HG03571 (cell line): ENCODE measurements around the gene ARL15.
"Not testable (repeated sequence)": the region's sequence is repeated elsewhere in the genome, so short reads cannot be mapped to it uniquely, and the experiment has no call there.

Experiments
- ATAC-seq: cut with Tn5 transposase; IDR thresholded peaks from one replicate; pipeline ENCODE4 v1.9.1; 2021; ENCODE audit not compliant: unreplicated experiment

Gene ARL15

DNA sequence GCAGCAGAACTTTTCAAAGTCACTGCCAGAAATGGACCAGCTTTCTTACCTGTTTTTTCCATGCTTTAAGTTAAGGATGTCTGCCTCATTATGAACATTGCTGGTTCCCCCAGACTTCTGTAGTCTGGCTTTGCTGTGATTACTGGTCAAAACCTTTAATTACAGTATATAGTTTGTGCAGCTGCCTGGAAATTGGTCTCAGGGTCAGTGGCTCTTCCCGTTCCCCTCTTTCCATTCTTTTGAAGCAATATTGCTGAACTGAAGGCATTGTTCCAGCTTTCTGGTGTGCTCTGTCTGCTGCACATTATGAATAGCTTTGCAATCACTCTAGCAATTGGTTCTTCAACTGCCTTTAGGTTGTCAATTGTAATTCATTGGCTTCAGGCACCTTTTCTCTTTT, 206.5 kb downstream of the ARL15 start:
- ATAC-seq: no peak

DNA sequence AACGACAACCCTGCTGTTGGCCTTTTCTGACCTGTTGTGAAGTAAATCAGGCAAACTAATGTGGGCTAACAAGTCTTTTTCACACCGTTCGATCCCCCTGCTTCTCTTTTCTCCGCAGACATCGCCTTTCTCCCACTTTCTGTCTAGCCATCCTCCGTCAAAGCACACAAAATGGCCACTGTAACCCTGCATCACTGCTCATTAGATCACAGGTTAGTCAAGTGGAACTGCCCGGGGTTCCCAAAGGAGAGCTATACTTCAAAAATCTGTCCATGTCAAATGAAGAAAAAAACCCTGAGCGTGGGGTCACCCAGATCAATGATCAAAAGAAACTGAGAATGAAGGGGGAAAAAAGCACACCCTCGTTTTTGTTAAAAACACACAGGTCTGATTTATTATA, 212.1 kb downstream of the ARL15 start:
- ATAC-seq: no peak

DNA sequence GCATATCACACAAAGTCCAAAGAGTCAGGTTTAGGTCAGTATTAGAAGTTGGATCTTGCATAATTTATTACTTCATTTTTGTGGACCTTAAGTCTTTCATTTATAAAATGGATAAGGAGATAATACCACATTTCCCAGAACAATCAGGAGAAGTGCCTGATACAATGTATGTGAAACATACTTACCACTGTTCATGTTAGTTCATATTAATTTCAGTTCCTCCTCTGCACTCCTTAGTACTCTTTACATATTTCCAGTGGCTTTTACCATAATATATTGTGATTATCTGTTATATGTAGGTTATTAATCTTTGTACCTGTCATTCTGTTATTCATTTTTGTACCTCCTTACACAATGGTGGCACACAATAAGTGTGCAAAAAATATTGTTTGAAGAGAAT, 214.4 kb downstream of the ARL15 start:
- no peak for ATAC-seq

DNA sequence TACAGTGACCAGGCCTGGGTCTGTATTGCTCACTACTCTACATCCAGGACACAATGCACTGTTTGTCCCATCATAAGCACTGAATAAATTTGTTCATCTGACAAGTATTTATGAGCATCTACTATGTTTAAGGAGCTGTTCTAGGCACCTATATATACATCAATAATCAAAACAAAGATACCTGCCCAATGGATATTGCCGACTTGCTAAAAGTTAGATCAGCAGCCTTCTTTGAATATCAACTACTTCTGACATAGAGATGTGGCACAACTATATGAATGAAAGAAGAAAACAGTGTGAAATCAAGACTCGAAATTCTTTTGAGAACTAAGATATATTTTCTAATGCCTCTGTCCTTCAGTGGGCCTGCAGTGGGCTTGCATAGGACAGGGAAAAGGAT, 215.7 kb downstream of the ARL15 start:
- ATAC-seq: no peak

DNA sequence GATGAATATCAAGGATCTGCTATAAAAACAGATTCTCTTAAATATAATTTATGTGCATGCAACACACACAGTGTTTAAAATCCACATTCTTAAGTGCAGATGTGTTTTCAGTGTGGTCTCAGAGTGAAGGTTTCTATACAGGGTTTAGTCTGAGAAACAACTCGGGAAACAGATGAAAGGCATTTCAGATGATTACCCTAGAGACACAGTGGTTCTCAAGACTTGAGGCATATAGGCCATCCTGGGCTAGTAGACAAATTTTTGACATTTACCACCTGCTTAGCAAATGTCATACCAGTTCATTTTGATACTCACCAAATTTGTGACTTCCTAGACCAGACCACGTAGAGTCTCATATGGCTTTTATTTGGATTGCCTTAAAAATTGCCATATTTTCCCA, 216.5 kb downstream of the ARL15 start:
- no peak for ATAC-seq

DNA sequence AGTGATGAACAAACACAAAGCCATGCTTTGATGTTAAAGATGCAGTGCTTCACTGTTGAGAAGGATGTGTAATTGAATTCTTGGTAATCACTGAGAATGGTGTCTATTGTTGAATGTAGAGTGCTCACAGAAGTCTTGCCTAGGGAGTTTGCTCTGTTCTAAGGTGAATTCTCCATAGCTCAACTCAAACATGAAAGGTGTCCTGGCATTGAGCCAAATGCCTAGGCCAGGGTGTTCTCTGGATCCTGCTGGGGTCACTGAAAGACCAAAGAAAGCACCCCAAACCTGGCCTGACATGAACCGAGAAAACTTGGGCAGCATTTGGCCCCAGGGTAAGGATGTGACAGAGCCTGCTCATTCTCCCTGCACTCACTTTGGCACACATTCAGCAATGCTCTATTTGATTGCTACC, 217.3 kb downstream of the ARL15 start:
- no peak for ATAC-seq

DNA sequence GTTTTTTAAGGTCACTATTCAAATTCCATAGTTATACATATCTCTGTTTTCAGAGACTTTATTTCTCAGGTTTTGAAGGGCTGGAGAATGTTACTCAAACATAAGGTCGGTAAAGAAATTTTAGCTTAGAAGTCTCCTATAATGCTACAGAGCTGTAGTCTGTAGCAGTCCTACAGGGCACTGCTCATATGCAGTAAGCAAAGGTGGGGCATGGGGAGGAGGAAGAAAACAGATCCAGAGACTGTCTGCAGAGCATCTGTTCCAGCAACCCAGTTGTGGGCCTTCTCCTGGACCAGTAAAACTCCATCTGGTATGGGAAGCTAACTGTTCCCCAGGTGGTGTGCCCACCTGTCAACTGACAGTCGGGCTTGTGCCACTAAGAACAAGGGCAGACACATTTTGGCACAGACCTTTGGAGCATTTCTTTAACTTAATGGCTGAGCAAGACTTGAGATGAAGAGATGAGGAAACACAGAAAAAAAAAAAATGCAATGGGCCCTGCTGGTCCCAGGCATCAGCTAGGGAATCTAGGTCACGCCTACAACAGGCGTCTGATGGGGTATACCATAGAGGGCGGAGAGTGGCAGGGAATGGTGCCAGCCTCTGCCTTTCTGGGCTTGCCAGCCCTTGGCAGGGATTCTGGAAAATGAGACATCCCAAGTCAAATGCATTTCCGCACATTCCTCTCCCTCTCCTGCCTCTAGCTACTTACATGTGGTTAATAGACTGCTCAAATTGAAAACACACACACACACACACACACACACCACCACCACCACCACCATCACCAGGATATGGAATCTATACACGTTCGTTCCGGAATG, 218.9 kb downstream of the ARL15 start:
- no peak for ATAC-seq

DNA sequence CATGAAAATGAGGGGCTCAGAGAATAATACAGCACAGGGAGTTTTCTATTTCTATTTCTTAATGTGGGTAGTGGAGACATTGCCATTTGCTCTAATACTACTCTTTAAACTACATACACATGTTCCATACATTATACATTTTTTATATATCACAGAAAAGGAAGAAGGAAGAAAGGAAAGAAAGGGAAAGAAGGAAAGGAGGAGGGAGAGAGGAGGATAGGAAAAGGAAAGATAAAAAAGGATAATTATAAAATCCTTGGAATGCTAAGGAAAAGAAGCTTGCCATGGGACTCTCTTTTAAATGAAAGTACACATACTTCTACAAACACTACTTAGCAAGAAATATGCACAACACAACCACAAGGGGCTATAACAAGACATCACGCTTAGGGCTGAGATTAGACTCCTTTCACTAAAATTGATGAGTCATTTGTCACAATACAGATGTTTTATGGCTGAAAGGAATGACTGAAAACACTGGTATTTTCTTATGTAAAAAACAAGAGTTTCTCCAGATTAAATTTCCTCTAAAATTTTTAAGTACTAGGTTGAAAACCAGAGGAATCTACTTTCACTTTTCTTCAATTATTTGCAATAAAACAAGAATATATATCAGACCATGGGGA, 219.8 kb downstream of the ARL15 start:
- ATAC-seq: no peak

DNA sequence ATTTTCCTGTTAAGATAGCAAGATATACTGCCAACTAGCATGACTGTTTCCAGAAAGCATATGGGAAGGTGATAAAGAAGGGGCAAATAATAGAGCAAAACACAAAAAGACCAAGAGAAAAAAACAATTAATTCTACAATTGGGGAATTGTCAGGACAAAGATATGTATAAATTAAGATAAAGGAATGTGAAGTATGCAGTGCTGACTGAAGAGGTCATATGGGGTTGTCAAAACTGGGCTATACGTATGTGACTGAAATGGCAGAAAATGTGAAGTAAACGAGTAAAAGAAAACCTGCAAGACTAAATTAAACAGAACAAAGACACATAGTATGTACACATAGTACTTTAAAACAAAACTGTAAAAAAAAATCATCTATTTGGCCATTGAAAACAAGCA, 222.3 kb downstream of the ARL15 start:
- no peak for ATAC-seq

DNA sequence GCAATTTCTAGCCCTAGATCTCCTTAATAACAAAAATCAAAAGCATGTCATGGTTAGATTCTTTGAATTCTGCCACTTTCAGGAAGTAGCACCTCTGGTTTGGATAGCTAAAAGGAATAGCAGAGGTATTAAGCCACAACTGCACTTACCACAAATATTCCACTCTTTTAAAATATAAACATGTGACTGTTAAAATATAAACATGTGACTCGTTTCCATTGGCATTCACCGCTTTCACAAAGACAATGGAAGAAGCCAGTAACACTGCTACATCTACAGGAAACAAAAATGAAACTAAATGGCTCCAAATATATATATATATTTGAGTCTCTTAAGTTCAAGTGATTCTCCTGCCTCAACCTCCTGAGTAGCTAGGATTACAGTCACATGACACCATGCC, 222.9 kb downstream of the ARL15 start:
- ATAC-seq: no peak

DNA sequence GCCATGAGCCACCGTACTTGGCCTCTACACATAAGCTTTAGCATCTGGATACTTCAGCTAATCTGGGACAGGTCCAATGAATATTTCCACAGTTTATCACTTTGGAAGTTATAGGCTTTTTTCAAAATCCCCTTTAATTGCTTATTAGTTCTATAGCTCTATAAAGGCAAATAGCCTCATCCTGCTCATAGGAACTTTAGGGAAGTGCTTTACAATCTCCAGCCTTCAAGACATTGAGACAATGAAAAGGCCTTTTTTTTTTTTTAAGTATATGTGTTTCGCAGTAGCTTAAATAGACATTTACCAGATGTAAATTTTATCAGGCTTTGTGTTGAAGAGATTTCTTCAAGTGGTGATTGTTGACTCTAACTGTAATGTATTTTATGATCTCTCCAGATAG, 224.2 kb downstream of the ARL15 start:
- no peak for ATAC-seq

DNA sequence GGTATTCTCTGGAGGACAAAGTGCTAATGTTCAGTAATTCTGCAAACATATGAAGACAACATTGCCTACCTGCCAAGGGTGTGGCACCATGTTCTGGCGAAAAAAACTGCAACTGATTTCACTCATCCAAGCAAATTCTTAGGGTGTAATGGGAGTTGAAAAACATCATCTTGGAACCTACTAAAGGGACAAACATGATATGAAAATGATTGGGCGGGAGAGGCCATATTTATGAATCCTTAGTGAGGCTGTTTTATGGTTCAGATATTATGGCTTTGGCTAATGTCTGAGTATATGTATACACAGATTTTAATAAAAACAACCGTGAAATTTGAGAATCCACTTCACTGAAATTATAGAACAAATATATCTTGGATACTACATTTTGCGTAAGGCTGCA, 225.7 kb downstream of the ARL15 start:
- ATAC-seq: no peak

DNA sequence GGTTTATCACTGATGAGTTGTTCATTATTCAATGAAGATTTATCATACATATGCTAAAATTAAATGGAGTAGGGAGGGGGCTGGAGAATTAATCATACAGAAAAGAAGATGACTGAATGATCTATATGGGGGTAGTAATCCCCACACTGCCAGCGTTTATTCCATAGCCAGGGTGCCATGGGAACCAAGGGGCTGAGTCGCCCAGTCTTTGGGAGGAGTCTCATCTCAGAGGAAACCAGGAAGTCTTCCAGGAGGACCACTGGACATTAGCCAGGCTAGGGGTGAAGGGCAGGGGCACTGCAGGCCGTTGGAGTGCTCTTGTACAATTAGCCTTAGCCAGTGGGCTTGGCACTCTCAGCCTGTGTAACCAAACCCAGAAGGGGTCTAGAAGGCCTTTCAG, 226.5 kb downstream of the ARL15 start:
- no peak for ATAC-seq

DNA sequence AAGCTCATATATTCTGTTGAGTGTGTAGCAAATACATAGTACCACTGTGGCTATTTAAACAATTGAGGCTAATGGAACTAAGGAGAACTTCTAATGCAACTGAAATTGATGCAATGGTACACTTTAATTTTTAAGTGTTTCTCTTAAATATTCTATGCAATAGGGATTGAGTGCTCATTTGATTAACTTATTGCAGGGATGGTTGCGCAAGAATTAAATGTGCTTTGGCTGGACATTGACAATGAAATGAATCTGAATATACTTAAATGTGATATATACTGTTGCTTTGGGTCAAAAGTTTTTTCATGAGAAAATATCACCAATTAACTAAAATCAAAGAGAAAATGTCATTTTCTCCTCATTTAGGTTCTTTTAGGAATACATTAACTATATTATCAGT, 227.1 kb downstream of the ARL15 start:
- no peak for ATAC-seq

DNA sequence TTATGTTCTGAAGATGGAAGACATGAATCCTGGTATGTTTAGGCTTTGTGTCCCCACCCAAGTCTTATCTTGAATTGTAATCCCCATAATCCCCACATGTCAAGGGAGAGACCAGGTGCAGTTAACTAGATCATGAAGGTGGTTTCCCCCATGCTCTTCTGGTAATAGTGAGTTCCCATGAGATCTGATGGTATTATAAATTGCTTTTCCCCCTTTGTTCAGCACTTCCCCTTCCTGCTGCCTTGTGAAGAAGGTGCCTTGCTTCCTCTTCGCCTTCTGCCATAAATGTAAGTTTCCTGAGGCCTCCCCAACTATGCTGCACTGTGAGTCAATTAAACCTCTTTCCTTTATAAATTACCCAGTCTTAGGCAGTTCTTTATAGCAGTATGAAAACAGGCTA, 229.0 kb downstream of the ARL15 start:
- ATAC-seq: no peak

DNA sequence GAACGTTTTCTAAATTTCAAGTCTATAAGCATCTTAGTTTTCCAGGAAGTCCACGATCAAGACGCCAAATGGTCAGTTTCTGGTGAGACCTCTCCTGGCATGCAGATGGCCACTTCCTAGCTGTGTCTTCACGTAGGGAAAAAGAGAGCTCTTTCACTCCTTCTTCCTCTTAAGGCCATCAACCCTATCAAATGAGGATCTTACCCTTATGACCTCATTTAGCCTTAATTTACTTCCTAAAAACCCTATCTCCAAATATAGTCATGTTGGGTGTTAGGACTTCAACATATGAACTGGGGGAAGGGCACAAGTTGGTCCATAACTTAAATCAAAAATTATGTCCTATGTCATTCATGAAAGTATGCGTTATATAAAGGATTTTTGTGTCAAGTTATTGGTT, 229.5 kb downstream of the ARL15 start:
- ATAC-seq: no peak

DNA sequence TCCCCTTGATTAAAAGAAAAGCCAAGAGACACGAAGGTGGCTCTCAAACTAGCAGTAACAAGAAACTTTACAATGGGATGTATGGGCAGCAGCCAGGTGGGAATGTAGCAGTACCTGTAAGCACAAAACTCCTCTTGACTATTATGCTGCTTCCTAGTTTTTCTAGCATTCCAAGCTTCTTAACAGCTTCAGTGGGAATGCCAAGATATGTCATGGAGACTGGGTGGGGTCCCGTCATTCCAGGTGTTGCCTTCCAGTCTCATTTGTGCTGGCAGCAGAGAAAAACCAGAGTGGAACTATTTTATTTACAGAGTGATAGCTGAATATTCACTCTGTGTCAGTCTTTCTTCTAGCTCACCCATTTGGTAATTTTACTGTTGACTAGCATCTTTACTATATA, 236.6 kb downstream of the ARL15 start:
- ATAC-seq: no peak

DNA sequence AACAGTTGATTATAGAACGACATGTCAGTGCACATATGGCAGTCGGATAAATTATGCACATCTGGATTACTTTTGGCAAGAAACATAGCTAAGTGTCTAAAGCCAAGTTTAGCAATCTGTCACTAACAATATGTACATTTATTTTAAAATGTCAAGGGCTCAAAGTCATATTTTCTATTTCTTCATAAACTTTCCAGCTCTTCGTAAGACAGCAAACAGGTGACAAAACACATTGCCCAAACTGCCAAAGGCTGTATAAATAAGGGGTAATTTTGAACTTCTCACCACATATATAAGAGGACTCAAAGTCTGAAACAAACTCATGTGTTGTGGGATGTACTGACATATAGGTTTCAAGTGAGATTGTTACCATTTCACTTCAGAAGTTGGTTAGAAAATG, 237.2 kb downstream of the ARL15 start:
- no peak for ATAC-seq

DNA sequence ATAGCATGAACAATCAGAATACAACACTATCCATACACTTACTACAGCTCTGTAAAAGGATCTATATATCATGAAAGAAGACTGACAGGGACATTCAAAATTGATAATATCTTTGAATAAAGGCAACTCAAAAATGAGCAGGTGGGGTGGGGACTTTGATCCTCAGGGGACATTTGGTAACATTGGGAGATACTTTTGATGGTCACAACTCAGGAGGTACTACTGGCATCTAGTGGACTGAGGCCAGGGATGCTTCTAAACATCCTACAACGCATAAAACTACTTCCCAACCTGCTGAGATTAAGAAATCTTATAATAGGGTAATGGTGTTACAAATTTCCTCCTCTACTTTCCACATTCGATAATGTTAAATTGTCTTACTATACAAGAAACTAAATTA, 243.9 kb downstream of the ARL15 start:
- no peak for ATAC-seq

DNA sequence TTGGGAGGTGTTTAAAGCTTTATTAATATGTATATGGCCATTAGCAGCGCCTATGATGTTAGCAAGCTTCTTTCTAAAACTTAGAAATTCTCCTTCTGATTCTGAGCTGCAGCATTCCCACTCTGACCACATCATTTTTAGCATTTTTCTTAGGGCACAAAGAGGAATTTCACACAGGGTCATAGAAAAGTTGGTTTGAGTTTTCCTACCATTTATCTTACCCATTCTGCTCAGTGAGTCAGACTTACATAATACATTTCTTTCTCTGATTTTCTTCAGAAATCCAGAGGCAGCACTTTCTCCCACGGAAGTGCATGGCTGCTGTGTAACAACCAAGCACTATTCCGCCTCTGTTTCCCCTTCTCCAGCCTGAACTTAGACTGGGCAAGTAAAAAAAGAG, 246.6 kb downstream of the ARL15 start:
- ATAC-seq: no peak

DNA sequence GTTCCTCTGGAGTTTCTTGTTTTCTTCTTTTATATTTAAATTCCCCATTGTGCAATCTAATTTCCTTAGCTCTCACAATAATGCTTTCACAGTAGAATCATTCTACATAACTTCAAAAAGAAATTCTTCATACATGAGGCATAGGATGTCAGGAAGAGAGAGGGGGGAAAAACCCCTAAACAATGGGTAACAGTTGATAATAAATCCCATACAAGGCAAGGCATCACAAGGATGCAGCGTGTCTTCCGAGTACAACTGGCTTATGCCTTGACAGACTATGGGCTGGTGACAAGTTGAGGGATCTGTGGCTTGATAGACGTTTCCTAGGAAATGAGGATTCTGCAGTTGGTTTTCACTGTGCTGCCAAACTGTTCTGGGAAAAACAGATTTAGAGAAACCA, 247.4 kb downstream of the ARL15 start:
- ATAC-seq: no peak

DNA sequence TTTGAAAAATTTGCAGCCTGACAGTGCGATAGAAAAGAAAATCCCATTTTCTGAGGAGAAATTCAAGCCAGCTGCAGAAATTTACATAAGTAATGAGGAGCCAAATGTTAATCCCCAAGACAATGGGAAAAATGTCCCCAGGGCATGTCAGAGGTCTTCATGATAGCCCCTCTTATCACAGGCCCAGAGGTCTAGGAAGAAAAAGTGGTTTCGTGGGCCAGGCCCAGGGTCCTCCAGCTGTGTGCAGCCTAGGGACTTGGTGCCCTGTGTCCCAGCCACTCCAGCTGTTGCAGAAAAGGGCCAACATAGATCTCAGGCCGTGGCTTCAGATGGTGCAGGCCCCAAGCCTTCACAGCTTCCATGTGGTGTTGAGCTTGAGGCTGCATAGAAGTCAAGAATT, 249.5 kb downstream of the ARL15 start:
- ATAC-seq: not testable (repeated sequence)

DNA sequence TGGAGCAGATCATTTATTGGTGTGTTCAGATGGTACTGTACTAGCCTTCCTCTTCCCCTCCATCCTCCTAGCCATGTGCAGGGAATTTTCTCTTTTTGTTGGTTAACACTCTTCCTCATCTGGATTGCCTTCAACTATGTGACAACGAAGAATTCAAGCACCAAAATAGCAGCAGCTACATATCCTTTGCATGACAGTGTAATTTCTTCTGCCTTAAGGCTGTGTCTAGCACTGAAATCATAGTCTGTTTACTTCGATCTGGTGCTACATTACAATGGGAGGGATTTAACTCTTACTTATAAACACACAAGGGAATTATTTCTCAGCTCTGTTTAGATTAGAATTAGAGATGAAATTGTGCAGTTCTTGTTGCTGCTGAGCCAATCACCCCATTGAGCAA, 260.4 kb downstream of the ARL15 start:
- ATAC-seq: no peak
